Pancreas (tissue), 10 donors: Measurements from ENCODE around the gene POLD2. TPM values are rescaled to one million over a fixed set of nuclear protein-coding genes. Genes with fewer than 3 reads are reported as not detected.
A peak's percentile ranks its signal among the peaks of the same experiment; 100 is the strongest.

Experiments used
- ATAC-seq, 4 donors: fragments of 200-7000 bp; cut with Tn5 transposase; one replicate each; pipeline versions ENCODE4 v1.8.0 to v1.9.1; 2020; ENCODE audit warnings: mild to moderate bottlenecking in 4 of 4, moderate library complexity in 4 of 4
- DNase-seq, 6 donors: peaks; one replicate each; pipeline ENCODE4 v3.0.0-alpha.2; 2020
- FAIRE-seq: peaks from 2 replicates; lab custom pipeline; 2012; peaks lifted over from hg19 to GRCh38; lab: Jason Lieb, UNC
- H3K27ac ChIP-seq, 4 donors: fragments of 200-600 bp; sonication (generic); 1 replicate in 3 of 4; 2 replicates in 1 of 4; pipeline versions ENCODE4 v1.5.0 to v1.8.0; 2020
- H3K27me3 ChIP-seq, 4 donors: fragments of 200-600 bp; one replicate each; pipeline ENCODE4 v1.8.0; 2021
- H3K36me3 ChIP-seq, 3 donors: fragments of 200-600 bp; sonication (generic) in 1 of 3; one replicate each; pipeline versions ENCODE4 v1.5.0 to v1.8.0; 2020 to 2021
- H3K4me1 ChIP-seq, 3 donors: fragments of 200-600 bp; one replicate each; pipeline ENCODE4 v1.8.0; 2021
- H3K4me3 ChIP-seq, 4 donors: fragments of 200-600 bp; sonication (generic) in 2 of 4; one replicate each; pipeline versions ENCODE4 v1.5.0 to v1.8.0; 2020 to 2021
- H3K9me3 ChIP-seq, 4 donors: fragments of 200-600 bp; one replicate each; pipeline ENCODE4 v1.8.0; 2021
- WGBS, 2 donors: extraction: QIAGEN DNeasy Blood & Tissue Kit; methylation state at CpG; one replicate each; pipeline ENCODE4 v1.1.7; 2013; 5-methylcytosine and 5-hydroxymethylcytosine counted together
- intact Hi-C, 3 donors: fragments of 100-400 bp; cut with DNase I; formaldehyde crosslinking; loops; one replicate each; pipeline versions ENCODE4 v1.11.1 to v1.14.2; 2022
- polyA plus RNA-seq, 2 donors: library from polyadenylated mRNA; stranded (reverse); fragments of 200-250 nt; gene quantifications; one replicate each; pipeline ENCODE4 v1.2.3, GENCODE V29; 2013
- total RNA-seq, 6 donors: library from RNA; stranded (reverse); fragmentation: NEBNext Ultra II Directional in 4 of 6; extraction: Animal tissue kit (Norgen Biotek cat#: 25700) in 4 of 6; gene quantifications; one replicate each; pipeline versions ENCODE4 v1.2.1 to v1.2.4, GENCODE V29; 2021 to 2023
- TF ChIP-seq, protein P1 (sequence below), 4 donors: fragments of 200-600 bp; sonication (generic) in 3 of 4; IDR thresholded peaks; one replicate each; pipeline versions ENCODE4 v1.5.0 to v1.8.0; 2021; ENCODE audit warnings: antibody characterized with exemption in 4 of 4
- donor health status: healthy with polysubstance abuse.
- donor health status: DM: no; HTN: no; CAD: no; lungs with moderate emphysema.
- donor health status: DM: no; HTN: no; CAD: no.
- donor health status: control.
- donor health status: control.
- donor health status: Bipolar disorder and iron deficiency.
- donor health status: DM: yes; HTN: yes; CAD: no.
- donor health status: DM: no; HTN: no; CAD: no.
- donor health status: DM: no; HTN: no; CAD: no.
- donor health status: DM: yes; HTN: yes; CAD: no.

POLD2 gene
- total and polyA plus RNA-seq, 8 donors: 40.6 to 86.4 (median 54.7) TPM

- no peaks in the 10 kb centered on the region for H3K9me3 ChIP-seq
- intact Hi-C loops: no loop called here
- peak within 1 kb of the TSS in 1 of 4 donors; percentile 17 for H3K27ac ChIP-seq
- H3K27me3 ChIP-seq: no peaks in the 10 kb centered on the region
- peak in 2 of 6 donors; percentile 30 to 63 for DNase-seq
- TF ChIP-seq, protein P1, sequence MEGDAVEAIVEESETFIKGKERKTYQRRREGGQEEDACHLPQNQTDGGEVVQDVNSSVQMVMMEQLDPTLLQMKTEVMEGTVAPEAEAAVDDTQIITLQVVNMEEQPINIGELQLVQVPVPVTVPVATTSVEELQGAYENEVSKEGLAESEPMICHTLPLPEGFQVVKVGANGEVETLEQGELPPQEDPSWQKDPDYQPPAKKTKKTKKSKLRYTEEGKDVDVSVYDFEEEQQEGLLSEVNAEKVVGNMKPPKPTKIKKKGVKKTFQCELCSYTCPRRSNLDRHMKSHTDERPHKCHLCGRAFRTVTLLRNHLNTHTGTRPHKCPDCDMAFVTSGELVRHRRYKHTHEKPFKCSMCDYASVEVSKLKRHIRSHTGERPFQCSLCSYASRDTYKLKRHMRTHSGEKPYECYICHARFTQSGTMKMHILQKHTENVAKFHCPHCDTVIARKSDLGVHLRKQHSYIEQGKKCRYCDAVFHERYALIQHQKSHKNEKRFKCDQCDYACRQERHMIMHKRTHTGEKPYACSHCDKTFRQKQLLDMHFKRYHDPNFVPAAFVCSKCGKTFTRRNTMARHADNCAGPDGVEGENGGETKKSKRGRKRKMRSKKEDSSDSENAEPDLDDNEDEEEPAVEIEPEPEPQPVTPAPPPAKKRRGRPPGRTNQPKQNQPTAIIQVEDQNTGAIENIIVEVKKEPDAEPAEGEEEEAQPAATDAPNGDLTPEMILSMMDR (IDR thresholded peaks at IDR 0.05): no peak
- H3K4me1 ChIP-seq: no peaks in the 10 kb centered on the region
- whole genome bisulfite sequencing, 2 donors: 7 to 14% methylated on average over 41 to 79 of the region's 87 CpGs
- FAIRE-seq: no peak
- peak in 3 of 4 donors; percentile 26 to 45 (median 29) for ATAC-seq
- H3K36me3 ChIP-seq: no peaks in the 10 kb centered on the region
- H3K4me3 ChIP-seq: peak within 1 kb of the TSS in 2 of 4 donors; percentile 13 to 41
Observed at GRCh38 chr7:44103923-44104859, 19.2 kb downstream of the POLD2 start, which contains the start of gene AEBP1. Gene AEBP1 (plus strand): TSS chr7:44104345. CDS start chr7:44104666, 321 bp downstream.

- 73% methylated on average over 8 of the region's 8 CpGs for WGBS, 2 donors
- Histone ChIP-seq H3K4me3 (no peak overlapping the region), H3K27me3 (no peaks in the 10 kb centered on the region), H3K27ac (no peak overlapping the region), H3K9me3 (no peaks in the 10 kb centered on the region), H3K4me1 (no peaks in the 10 kb centered on the region), H3K36me3 (no peaks in the 10 kb centered on the region)
- FAIRE-seq (no peak), ATAC-seq (no peak), DNase-seq (peak in 1 of 6 donors; percentile 55)
- TF ChIP-seq, protein P1 (IDR thresholded peaks at IDR 0.05): no peak
- intact Hi-C loops: no loop called here
Observed at GRCh38 chr7:44103566-44103922, 19.8 kb downstream of the POLD2 start.

DNA sequence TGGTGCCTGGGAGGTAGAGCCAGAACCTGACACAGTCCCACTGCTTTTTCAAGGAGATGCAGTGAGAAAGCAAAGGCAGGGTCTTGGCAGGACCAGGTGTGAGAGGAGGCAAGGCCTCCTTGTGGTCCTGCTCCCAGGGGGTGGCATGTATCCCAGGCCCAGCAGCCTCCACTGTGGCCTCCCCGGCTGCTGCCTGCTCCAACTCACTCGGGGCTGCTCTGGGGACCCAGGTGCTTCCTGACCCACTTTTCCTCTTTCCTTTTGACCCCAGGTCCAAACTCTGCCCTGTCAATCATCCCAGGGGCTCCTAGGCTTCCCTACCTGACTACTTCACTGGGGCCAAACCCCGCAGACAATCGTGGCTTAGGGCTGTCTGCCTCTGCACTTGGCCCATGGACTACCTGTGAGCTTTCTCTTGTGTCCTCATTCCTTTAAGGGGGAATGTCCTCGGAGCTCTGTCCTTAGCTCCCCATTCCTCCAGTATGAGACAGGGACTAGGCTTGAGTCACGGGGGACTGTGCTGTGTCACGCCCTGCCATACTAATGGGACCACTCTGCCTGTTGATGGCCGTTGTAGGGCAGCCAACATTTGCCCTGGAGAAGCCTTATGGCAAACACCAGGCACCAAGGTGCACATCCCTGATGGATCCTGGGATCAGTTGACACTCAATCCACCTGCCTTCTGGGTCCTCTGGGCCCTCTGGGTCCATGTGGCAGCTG lies 20.3 kb downstream of the POLD2 start:
- 78 to 82% methylated on average over 8 of the region's 8 CpGs for WGBS, 2 donors
- ATAC-seq: no peak
- intact Hi-C loops: no loop called here
- TF ChIP-seq, protein P1 (IDR thresholded peaks at IDR 0.05): no peak
- no peak for FAIRE-seq
- Histone ChIP-seq H3K27ac (no peak overlapping the region), H3K4me1 (no peaks in the 10 kb centered on the region), H3K36me3 (no peaks in the 10 kb centered on the region), H3K9me3 (no peaks in the 10 kb centered on the region), H3K4me3 (no peak overlapping the region), H3K27me3 (no peaks in the 10 kb centered on the region)
- peak in 1 of 6 donors; percentile 10 for DNase-seq

GRCh38 chr7:44101966-44102845 lies 21.1 kb downstream of the POLD2 start:
- FAIRE-seq: no peak
- no peaks in the 10 kb centered on the region for H3K27me3 ChIP-seq
- TF ChIP-seq, protein P1 (IDR thresholded peaks at IDR 0.05): no peak
- no peak overlapping the region for H3K4me3 ChIP-seq
- DNase-seq: no peak
- 86 to 88% methylated on average over 14 of the region's 14 CpGs for WGBS, 2 donors
- H3K36me3 ChIP-seq: no peaks in the 10 kb centered on the region
- H3K9me3 ChIP-seq: no peaks in the 10 kb centered on the region
- no peak overlapping the region for H3K27ac ChIP-seq
- H3K4me1 ChIP-seq: no peaks in the 10 kb centered on the region
- intact Hi-C loops: no loop called here
- ATAC-seq: no peak
